Measurements from ENCODE around the gene DNM2. TPM values are rescaled to one million over a fixed set of nuclear protein-coding genes. Genes with fewer than 3 reads are reported as not detected.
A peak's percentile ranks its signal among the peaks of the same experiment; 100 is the strongest.

Gene DNM2
- total and polyA plus RNA-seq, 10 of the 15 experiments (the other 5 are each of a cell fraction or from before 2014, with no cell fraction given) = 1.2 to 146 (median 68.9) TPM

DNA sequence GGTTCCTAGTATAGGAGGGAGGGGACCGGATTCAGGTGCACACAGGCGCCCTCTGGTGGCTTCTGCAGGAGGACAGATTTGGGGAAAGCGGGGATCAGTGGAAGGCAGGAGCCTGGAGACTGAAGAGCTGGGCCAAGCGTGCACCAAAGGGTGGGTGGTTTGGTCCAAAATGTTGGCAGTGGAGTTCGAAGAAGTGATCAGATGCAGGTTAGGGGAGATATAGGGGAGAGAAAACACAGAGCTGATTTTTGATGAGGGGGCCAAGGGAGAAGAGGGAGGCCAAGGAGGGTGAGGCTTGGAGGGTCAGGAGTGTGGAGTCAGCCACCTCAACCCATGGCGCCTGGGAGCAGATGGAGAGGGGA, 146.6 kb downstream of the DNM2 start (continued):
- TF ChIP-seq, protein P1, sequence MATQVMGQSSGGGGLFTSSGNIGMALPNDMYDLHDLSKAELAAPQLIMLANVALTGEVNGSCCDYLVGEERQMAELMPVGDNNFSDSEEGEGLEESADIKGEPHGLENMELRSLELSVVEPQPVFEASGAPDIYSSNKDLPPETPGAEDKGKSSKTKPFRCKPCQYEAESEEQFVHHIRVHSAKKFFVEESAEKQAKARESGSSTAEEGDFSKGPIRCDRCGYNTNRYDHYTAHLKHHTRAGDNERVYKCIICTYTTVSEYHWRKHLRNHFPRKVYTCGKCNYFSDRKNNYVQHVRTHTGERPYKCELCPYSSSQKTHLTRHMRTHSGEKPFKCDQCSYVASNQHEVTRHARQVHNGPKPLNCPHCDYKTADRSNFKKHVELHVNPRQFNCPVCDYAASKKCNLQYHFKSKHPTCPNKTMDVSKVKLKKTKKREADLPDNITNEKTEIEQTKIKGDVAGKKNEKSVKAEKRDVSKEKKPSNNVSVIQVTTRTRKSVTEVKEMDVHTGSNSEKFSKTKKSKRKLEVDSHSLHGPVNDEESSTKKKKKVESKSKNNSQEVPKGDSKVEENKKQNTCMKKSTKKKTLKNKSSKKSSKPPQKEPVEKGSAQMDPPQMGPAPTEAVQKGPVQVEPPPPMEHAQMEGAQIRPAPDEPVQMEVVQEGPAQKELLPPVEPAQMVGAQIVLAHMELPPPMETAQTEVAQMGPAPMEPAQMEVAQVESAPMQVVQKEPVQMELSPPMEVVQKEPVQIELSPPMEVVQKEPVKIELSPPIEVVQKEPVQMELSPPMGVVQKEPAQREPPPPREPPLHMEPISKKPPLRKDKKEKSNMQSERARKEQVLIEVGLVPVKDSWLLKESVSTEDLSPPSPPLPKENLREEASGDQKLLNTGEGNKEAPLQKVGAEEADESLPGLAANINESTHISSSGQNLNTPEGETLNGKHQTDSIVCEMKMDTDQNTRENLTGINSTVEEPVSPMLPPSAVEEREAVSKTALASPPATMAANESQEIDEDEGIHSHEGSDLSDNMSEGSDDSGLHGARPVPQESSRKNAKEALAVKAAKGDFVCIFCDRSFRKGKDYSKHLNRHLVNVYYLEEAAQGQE (IDR thresholded peaks at IDR 0.05; ENCODE audit: low read depth, low read length) = no peak
- TF ChIP-seq KAT2A (conservative IDR thresholded peaks at IDR 0.05; ENCODE audit: control insufficient read depth, low read depth, low read length) = no peak
- TF ChIP-seq ZBED1 (IDR thresholded peaks at IDR 0.05; ENCODE audit: borderline replicate concordance) = no peak
- TF ChIP-seq POU2F2 (IDR thresholded peaks at IDR 0.05; ENCODE audit: borderline replicate concordance, low read depth, low read length) = no peak
- TF ChIP-seq FOXK2 (IDR thresholded peaks at IDR 0.05) = no peak
- TF ChIP-seq, protein P2, sequence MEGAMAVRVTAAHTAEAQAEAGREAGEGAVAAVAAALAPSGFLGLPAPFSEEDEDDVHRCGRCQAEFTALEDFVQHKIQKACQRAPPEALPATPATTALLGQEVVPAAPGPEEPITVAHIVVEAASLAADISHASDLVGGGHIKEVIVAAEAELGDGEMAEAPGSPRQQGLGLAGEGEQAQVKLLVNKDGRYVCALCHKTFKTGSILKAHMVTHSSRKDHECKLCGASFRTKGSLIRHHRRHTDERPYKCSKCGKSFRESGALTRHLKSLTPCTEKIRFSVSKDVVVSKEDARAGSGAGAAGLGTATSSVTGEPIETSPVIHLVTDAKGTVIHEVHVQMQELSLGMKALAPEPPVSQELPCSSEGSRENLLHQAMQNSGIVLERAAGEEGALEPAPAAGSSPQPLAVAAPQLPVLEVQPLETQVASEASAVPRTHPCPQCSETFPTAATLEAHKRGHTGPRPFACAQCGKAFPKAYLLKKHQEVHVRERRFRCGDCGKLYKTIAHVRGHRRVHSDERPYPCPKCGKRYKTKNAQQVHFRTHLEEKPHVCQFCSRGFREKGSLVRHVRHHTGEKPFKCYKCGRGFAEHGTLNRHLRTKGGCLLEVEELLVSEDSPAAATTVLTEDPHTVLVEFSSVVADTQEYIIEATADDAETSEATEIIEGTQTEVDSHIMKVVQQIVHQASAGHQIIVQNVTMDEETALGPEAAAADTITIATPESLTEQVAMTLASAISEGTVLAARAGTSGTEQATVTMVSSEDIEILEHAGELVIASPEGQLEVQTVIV (IDR thresholded peaks at IDR 0.05; ENCODE audit: borderline replicate concordance, partially characterized antibody) = no peak
- no peak for TF ChIP-seq SIX5 (IDR thresholded peaks at IDR 0.05; ENCODE audit: low read depth, low read length, severe bottlenecking)
- TF ChIP-seq PAX5 (IDR thresholded peaks at IDR 0.05; ENCODE audit: borderline replicate concordance, low read depth, low read length) = no peak
- no peak for TF ChIP-seq HDAC6 (IDR thresholded peaks at IDR 0.05; ENCODE audit: unreplicated experiment)
- TF ChIP-seq BMI1 (IDR thresholded peaks at IDR 0.05; ENCODE audit: borderline replicate concordance) = no peak
- TF ChIP-seq SP1 (IDR thresholded peaks at IDR 0.05; ENCODE audit: low read depth, low read length) = no peak
- 0 out of 2 replicates have a peak, but pooled peaks have one; percentile 11 for TF ChIP-seq ATF7 (IDR thresholded peaks at IDR 0.05; ENCODE audit: low read depth)
- no peak for TF ChIP-seq KLF5 (IDR thresholded peaks at IDR 0.05; ENCODE audit: partially characterized antibody)
- TF ChIP-seq FOXM1 (IDR thresholded peaks at IDR 0.05; ENCODE audit: low read depth, low read length) = no peak
- TF ChIP-seq HCFC1 (IDR thresholded peaks at IDR 0.05; ENCODE audit: low read length) = no peak; the same call in 1 of the 2 replicates
- TF ChIP-seq SRF (IDR thresholded peaks at IDR 0.05; ENCODE audit: low read depth in 2 of 2, low read length in 2 of 2) = 0 out of 4 replicates have a peak, but pooled peaks of 1 of the 2 experiments have one; percentile 2
